ENCODE results near the gene KIF5B. TPM values are rescaled to one million over a fixed set of nuclear protein-coding genes. Genes with fewer than 3 reads are reported as not detected.

The KIF5B gene
- total and polyA plus RNA-seq, 12 donors = 30.1 to 205 (median 155) TPM

- Histone ChIP-seq H3K36me3 (no peaks in the 10 kb centered on the region), H3K4me1 (peaks cover 0 to 51% (median 0%) of the 10 kb centered on the region in 9 donors), H3K27me3 (no peaks in the 10 kb centered on the region), H3K9me3 (no peaks in the 10 kb centered on the region), H3K4me3 (no peak overlapping the region), H3K27ac (no peak overlapping the region)
- intact Hi-C loops (cut with DNase I) = no loop called here
- ATAC-seq (no peak), DNase-seq (no peak)
- TF ChIP-seq CTCF (IDR thresholded peaks at IDR 0.05) = no peak
- 92 to 94% methylated on average over 4 of the region's 4 CpGs for WGBS, 2 donors
These were observed 93.2 kb downstream of the KIF5B start for GRCh38 chr10:31962826-31963588.

- intact Hi-C loops (cut with DNase I) = no loop called here
- 71 to 74% methylated on average over 8 of the region's 8 CpGs for WGBS, 2 donors
- ATAC-seq = peak in 2 of 8 donors; percentile 29 to 35
- no peak for DNase-seq
- Histone ChIP-seq H3K27me3 (no peaks in the 10 kb centered on the region), H3K4me1 (peaks cover 0 to 51% (median 0%) of the 10 kb centered on the region in 9 donors), H3K27ac (no peak overlapping the region), H3K4me3 (no peak overlapping the region), H3K36me3 (no peaks in the 10 kb centered on the region), H3K9me3 (no peaks in the 10 kb centered on the region)
- TF ChIP-seq CTCF (IDR thresholded peaks at IDR 0.05) = no peak
These were observed 94.7 kb downstream of the KIF5B start for GRCh38 chr10:31961277-31962074.

GRCh38 chr10:31959461-31960173, 96.6 kb downstream of the KIF5B start:
- intact Hi-C loops (cut with DNase I) = no loop called here
- peaks cover 0 to 48% (median 0%) of the 10 kb centered on the region in 9 donors for H3K4me1 ChIP-seq
- no peak for DNase-seq
- no peak overlapping the region for H3K27ac ChIP-seq
- H3K4me3 ChIP-seq = no peak overlapping the region
- peaks cover 0 to 5% (median 0%) of the 10 kb centered on the region in 11 donors for H3K9me3 ChIP-seq
- H3K27me3 ChIP-seq = no peaks in the 10 kb centered on the region
- peak in 1 of 8 donors; percentile 22 for ATAC-seq
- TF ChIP-seq CTCF (IDR thresholded peaks at IDR 0.05) = no peak
- 45 to 53% methylated on average over 3 of the region's 3 CpGs for WGBS, 2 donors
- H3K36me3 ChIP-seq = no peaks in the 10 kb centered on the region

Other genes with a start within 250 kb of the KIF5B start
- 10 to 100 TPM; 16.7 to 25.6 (median 21.0) TPM for gene ARHGAP12, start 127.6 kb downstream of the KIF5B start, total RNA-seq
- 10 to 100 TPM in 1 of 2 donors, 1 to 10 TPM in 1; 7.6 to 35.2 TPM for gene ARHGAP12, start 127.6 kb downstream of the KIF5B start, polyA plus RNA-seq